Psoas muscle (tissue), 8 donors: ENCODE results near the gene DHRS12. TPM values are rescaled to one million over a fixed set of nuclear protein-coding genes. Genes with fewer than 3 reads are reported as not detected.

Source experiments
- ATAC-seq, 4 donors: fragments of 200-7000 bp; cut with Tn5 transposase; one replicate each; pipeline ENCODE4 v1.9.1; 2020; ENCODE audit warnings: moderate library complexity in 3 of 4, mild to moderate bottlenecking in 2 of 4
- DNase-seq, 2 donors: peaks; one replicate each; pipeline ENCODE4 v3.0.0-alpha.2; 2020
- H3K27ac ChIP-seq: fragments of 200-600 bp; one replicate; pipeline ENCODE4 v1.8.0; 2022
- H3K27me3 ChIP-seq, 3 donors: fragments of 200-600 bp in 1 of 3; one replicate each; pipeline versions ENCODE4 v1.6.1 to v1.8.0; 2013 to 2022; ENCODE audit warnings: low read length in 2 of 3, mild to moderate bottlenecking in 2 of 3, moderate library complexity in 1 of 3; ENCODE audit not compliant: insufficient read depth in 3 of 3
- H3K36me3 ChIP-seq, 2 donors: fragments of 200-600 bp in 1 of 2; one replicate each; pipeline versions ENCODE4 v1.6.1 to v1.8.0; 2013 to 2022; ENCODE audit warnings: low read depth in 1 of 2, mild to moderate bottlenecking in 1 of 2, moderate library complexity in 1 of 2; ENCODE audit not compliant: insufficient read depth in 1 of 2
- H3K4me1 ChIP-seq: fragments of 200-600 bp; one replicate; pipeline ENCODE4 v1.8.0; 2022
- H3K4me3 ChIP-seq: fragments of 200-600 bp; one replicate; pipeline ENCODE4 v1.8.0; 2022; ENCODE audit warnings: mild to moderate bottlenecking
- H3K9me3 ChIP-seq: fragments of 200-600 bp; one replicate; pipeline ENCODE4 v1.8.0; 2022
- CTCF ChIP-seq: fragments of 200-600 bp; IDR thresholded peaks from one replicate; pipeline ENCODE4 v1.8.0; 2022; ENCODE audit warnings: antibody characterized with exemption
- WGBS, 3 donors: extraction: QIAGEN DNeasy Blood & Tissue Kit; methylation state at CpG; one replicate each; pipeline versions ENCODE4 v1.1.6 to v1.1.7; 2013; 5-methylcytosine and 5-hydroxymethylcytosine counted together
- intact Hi-C, 2 donors: fragments of 100-400 bp; cut with DNase I; formaldehyde crosslinking; loops; one replicate each; pipeline versions ENCODE4 v1.11.0 to v1.14.2; 2022
- polyA plus RNA-seq, 3 donors: library from polyadenylated mRNA; stranded (reverse); fragments of 200-250 nt; gene quantifications; one replicate each; pipeline ENCODE4 v1.2.3, GENCODE V29; 2013
- total RNA-seq, 4 donors: library from RNA; stranded (reverse); fragmentation: NEBNext Ultra II Directional in 2 of 4; extraction: Animal tissue kit (Norgen Biotek cat#: 25700) in 2 of 4; gene quantifications; one replicate each; pipeline versions ENCODE4 v1.2.1 to v1.2.4, GENCODE V29; 2021 to 2023
- donor health status: healthy with polysubstance abuse.
- donor health status: DM: no; HTN: no; CAD: no; lungs with moderate emphysema.
- donor health status: Bipolar disorder and iron deficiency.
- donor health status: healthy.
- donor health status: DM: yes; HTN: yes; CAD: no.
- donor health status: DM: no; HTN: no; CAD: no.
- donor health status: DM: no; HTN: no; CAD: no.
- donor health status: DM: yes; HTN: yes; CAD: no.

Gene DHRS12
- total and polyA plus RNA-seq, 7 donors: 3.4 to 10.1 (median 4.9) TPM

- intact Hi-C loops: no loop called here
- no peaks in the 10 kb centered on the region for H3K27me3 ChIP-seq
- DNase-seq: no peak
- no peak for ATAC-seq
- H3K36me3 ChIP-seq: peaks cover 0 to 5% of the 10 kb centered on the region in 2 donors
- no peak for TF ChIP-seq CTCF
- H3K9me3 ChIP-seq: no peaks in the 10 kb centered on the region
- H3K4me3 ChIP-seq: no peak overlapping the region
- WGBS, 3 donors: 64 to 82% (median 71%) methylated on average over 2 of the region's 2 CpGs
- no peak overlapping the region for H3K27ac ChIP-seq
- no peaks in the 10 kb centered on the region for H3K4me1 ChIP-seq
Observed at GRCh38 chr13:51742031-51742430, 61.9 kb downstream of the DHRS12 start.

DNA sequence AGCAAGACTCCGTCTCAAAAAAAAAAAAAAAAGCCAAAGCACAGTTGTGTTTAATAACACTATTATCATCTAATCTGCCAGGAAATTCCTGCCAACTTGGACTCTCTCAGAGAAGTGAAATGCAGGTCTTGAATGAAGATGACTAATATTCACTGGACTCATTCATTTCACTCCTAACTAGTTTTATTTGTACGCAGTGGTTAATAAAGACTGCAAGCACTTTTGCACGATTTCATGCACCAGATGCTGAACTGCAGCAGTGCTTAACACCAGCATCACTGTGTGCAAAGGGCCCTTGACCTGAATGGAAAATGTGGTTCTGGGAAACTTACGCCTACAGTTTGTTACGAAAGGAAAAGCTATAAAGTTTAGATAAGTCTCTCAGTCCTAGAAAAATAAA is 63.3 kb downstream of the DHRS12 start:
- DNase-seq (no peak), ATAC-seq (no peak)
- Histone ChIP-seq H3K27me3 (no peaks in the 10 kb centered on the region), H3K36me3 (peaks cover 0 to 5% of the 10 kb centered on the region in 2 donors), H3K4me1 (no peaks in the 10 kb centered on the region), H3K4me3 (no peak overlapping the region), H3K9me3 (no peaks in the 10 kb centered on the region), H3K27ac (no peak overlapping the region)
- TF ChIP-seq CTCF: no peak
- intact Hi-C loops: no loop called here
- WGBS, 3 donors: 55 to 75% (median 58%) methylated on average over 5 of the region's 5 CpGs

- WGBS, 3 donors: 71 to 83% (median 80%) methylated on average over 6 of the region's 6 CpGs
- TF ChIP-seq CTCF: no peak
- H3K4me3 ChIP-seq: no peak overlapping the region
- no peaks in the 10 kb centered on the region for H3K4me1 ChIP-seq
- DNase-seq (no peak), ATAC-seq (no peak)
- peak overlapping the region; percentile 10 for H3K27ac ChIP-seq
- H3K27me3 ChIP-seq: no peaks in the 10 kb centered on the region
- no peaks in the 10 kb centered on the region for H3K9me3 ChIP-seq
- H3K36me3 ChIP-seq: peaks cover 0 to 5% of the 10 kb centered on the region in 2 donors
- intact Hi-C loops: no loop called here
Observed at GRCh38 chr13:51739027-51739764, 64.8 kb downstream of the DHRS12 start.

- H3K4me3 ChIP-seq: no peak overlapping the region
- intact Hi-C loops: no loop called here
- H3K27ac ChIP-seq: no peak overlapping the region
- ATAC-seq: no peak
- DNase-seq: no peak
- no peaks in the 10 kb centered on the region for H3K4me1 ChIP-seq
- no peak for TF ChIP-seq CTCF
- WGBS, 3 donors: 89 to 94% (median 89%) methylated on average over 2 of the region's 2 CpGs
- no peaks in the 10 kb centered on the region for H3K27me3 ChIP-seq
- no peaks in the 10 kb centered on the region for H3K9me3 ChIP-seq
- H3K36me3 ChIP-seq: peaks cover 0 to 5% of the 10 kb centered on the region in 2 donors
Observed at GRCh38 chr13:51738226-51738905, 65.6 kb downstream of the DHRS12 start.
